Mesenchymal stem cell (in vitro differentiated cells and primary cell): ENCODE data around the gene PARN.

Experiments
- DNase-seq: peaks from one replicate; pipeline ENCODE4 v3.0.0-alpha.2; 2013
- H2AFZ ChIP-seq: one replicate; pipeline ENCODE4 v1.6.1; 2013; ENCODE audit warnings: low read depth, mild to moderate bottlenecking, control low read depth, inconsistent platforms, low read length, moderate library complexity
- H2AK5ac ChIP-seq: 2 replicates; pipeline ENCODE4 v1.6.1; 2013; ENCODE audit warnings: low read length, moderate library complexity, mild to moderate bottlenecking, inconsistent platforms; ENCODE audit not compliant: severe bottlenecking
- H2BK120ac ChIP-seq: one replicate; pipeline ENCODE4 v1.6.1; 2013; ENCODE audit warnings: low read depth, mild to moderate bottlenecking, inconsistent platforms, low read length, moderate library complexity
- H2BK12ac ChIP-seq, 2 experiments: one replicate each; pipeline ENCODE4 v1.6.1; 2013; ENCODE audit warnings: inconsistent platforms in 2 of 2, low read length in 2 of 2, mild to moderate bottlenecking in 2 of 2, moderate library complexity in 2 of 2, control low read depth in 1 of 2
- H2BK15ac ChIP-seq: one replicate; pipeline ENCODE4 v1.6.1; 2013; ENCODE audit warnings: mild to moderate bottlenecking, low read depth, inconsistent platforms; ENCODE audit not compliant: poor library complexity, severe bottlenecking
- H2BK5ac ChIP-seq: 2 replicates; pipeline ENCODE4 v1.6.1; 2013; ENCODE audit warnings: low read depth, mild to moderate bottlenecking, low read length, control low read depth, inconsistent platforms; ENCODE audit not compliant: poor library complexity, severe bottlenecking
- H3K14ac ChIP-seq, 2 experiments: one replicate each; pipeline ENCODE4 v1.6.1; 2013; ENCODE audit warnings: inconsistent platforms in 2 of 2, low read length in 2 of 2, control low read depth in 1 of 2, mild to moderate bottlenecking in 1 of 2, moderate library complexity in 1 of 2
- H3K18ac ChIP-seq, 2 experiments: one replicate each; pipeline ENCODE4 v1.6.1; 2013; ENCODE audit warnings: inconsistent platforms in 2 of 2, low read length in 2 of 2, control low read depth in 1 of 2, low read depth in 1 of 2, mild to moderate bottlenecking in 1 of 2
- H3K23ac ChIP-seq, 2 experiments: one replicate each; pipeline ENCODE4 v1.6.1; 2013; ENCODE audit warnings: inconsistent platforms in 2 of 2, low read length in 2 of 2, mild to moderate bottlenecking in 2 of 2, moderate library complexity in 2 of 2, control low read depth in 1 of 2
- H3K27ac ChIP-seq: 2 replicates; pipeline ENCODE4 v1.5.1; 2013; ENCODE audit warnings: mild to moderate bottlenecking, moderate library complexity, low read length, control low read depth, inconsistent platforms; ENCODE audit not compliant: poor library complexity, severe bottlenecking
- H3K27me3 ChIP-seq, 2 experiments: 2 replicates each; pipeline versions ENCODE4 v1.6.1 to v1.7.0; 2013; ENCODE audit warnings: low read length in 2 of 2, mild to moderate bottlenecking in 2 of 2, moderate library complexity in 2 of 2, control low read depth in 1 of 2, inconsistent platforms in 1 of 2; ENCODE audit not compliant: control insufficient read depth in 1 of 2, insufficient read depth in 1 of 2
- H3K36me3 ChIP-seq, 2 experiments: 2 replicates each; pipeline versions ENCODE4 v1.6.1 to v1.7.0; 2013; ENCODE audit warnings: low read length in 2 of 2, control low read depth in 1 of 2, inconsistent platforms in 1 of 2, low read depth in 1 of 2, mild to moderate bottlenecking in 1 of 2; ENCODE audit not compliant: insufficient read depth in 2 of 2, control insufficient read depth in 1 of 2
- H3K4ac ChIP-seq, 2 experiments: one replicate each; pipeline ENCODE4 v1.6.1; 2013; ENCODE audit warnings: inconsistent platforms in 2 of 2, low read length in 2 of 2, mild to moderate bottlenecking in 2 of 2, moderate library complexity in 2 of 2, control low read depth in 1 of 2, low read depth in 1 of 2
- H3K4me1 ChIP-seq: 2 replicates; pipeline ENCODE4 v1.6.1; 2013; ENCODE audit warnings: low read depth, low read length, control low read depth; ENCODE audit not compliant: control insufficient read depth, insufficient read depth
- H3K4me2 ChIP-seq: 2 replicates; pipeline ENCODE4 v1.6.1; 2013; ENCODE audit warnings: low read length, mild to moderate bottlenecking, inconsistent platforms; ENCODE audit not compliant: poor library complexity, severe bottlenecking
- H3K4me3 ChIP-seq, 2 experiments: 2 replicates each; pipeline versions ENCODE4 v1.5.1 to v1.7.0; 2013; ENCODE audit warnings: low read length in 2 of 2, mild to moderate bottlenecking in 2 of 2, control low read depth in 1 of 2, low read depth in 1 of 2; ENCODE audit not compliant: insufficient read depth in 1 of 2
- H3K79me1 ChIP-seq: replicated peaks from 2 replicates; pipeline ENCODE4 v1.6.1; 2013; ENCODE audit warnings: mild to moderate bottlenecking, control low read depth, low read length, inconsistent platforms; ENCODE audit not compliant: poor library complexity, severe bottlenecking
- H3K9ac ChIP-seq: 2 replicates; pipeline ENCODE4 v1.7.0; 2013; ENCODE audit warnings: mild to moderate bottlenecking, low read length, moderate library complexity
- H3K9me3 ChIP-seq: 2 replicates; pipeline ENCODE4 v1.7.0; 2013; ENCODE audit warnings: mild to moderate bottlenecking, low read length; ENCODE audit not compliant: control insufficient read depth
- H4K8ac ChIP-seq: one replicate; pipeline ENCODE4 v1.6.1; 2013; ENCODE audit warnings: inconsistent platforms, mild to moderate bottlenecking, low read length, moderate library complexity
- H4K91ac ChIP-seq: one replicate; pipeline ENCODE4 v1.6.1; 2013; ENCODE audit warnings: mild to moderate bottlenecking, low read length, inconsistent platforms
- WGBS: methylation state at CpG from one replicate; pipeline ENCODE4 v1.1.7; 2013; ENCODE audit warnings: mixed read lengths; 5-methylcytosine and 5-hydroxymethylcytosine counted together

PARN gene

DNA sequence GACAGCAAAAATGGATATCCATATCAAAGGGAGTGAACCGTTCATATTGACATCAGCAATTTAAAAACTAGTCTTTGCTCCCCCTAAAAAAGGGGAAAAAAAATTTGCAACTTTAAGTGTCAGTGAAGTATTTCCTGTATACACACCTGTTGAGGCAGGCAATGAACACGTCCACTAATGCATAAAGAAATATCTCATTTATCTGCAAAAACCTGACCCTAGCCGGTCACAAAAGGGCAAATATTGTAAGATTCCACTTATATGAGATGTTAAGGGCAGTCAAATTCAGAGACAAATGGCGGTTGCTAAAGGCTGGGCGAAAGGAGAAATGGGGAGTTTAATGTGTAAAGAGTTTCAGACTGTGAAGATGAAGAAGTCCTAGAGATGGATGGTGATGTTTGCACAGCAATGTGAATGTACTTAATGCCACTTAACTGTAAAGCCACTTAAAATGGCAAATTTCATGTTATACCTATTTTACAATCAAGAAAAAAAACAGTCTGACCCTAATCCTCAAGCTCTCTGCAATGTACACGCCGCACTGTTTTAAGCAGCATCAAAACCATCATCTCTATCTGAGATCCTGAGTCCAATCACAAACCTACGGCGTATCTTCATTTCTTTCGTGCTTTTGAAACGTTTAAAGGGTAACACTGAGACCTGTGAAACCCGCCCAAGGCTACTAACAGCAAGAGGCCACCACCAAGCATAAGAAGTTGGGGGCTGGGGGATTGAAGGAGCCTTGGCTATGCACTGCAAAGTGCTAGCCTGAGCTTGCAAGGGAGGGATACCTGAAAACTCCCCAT lies 1.1 kb downstream of the PARN start:
- peak overlapping the region; percentile 49 for H3K27ac ChIP-seq
- no peak overlapping the region for H2BK15ac ChIP-seq
- peak overlapping the region; percentile 99 for H3K9ac ChIP-seq
- H3K14ac ChIP-seq, result no peak overlapping the region
- no peak overlapping the region for H4K8ac ChIP-seq
- H2AK5ac ChIP-seq, result no peak overlapping the region
- peaks cover 16 to 42% of the 10 kb centered on the region in 2 experiments for H3K36me3 ChIP-seq
- WGBS, result 64% methylated on average over 11 of the region's 12 CpGs
- peaks cover 5% of the 10 kb centered on the region for H3K4me1 ChIP-seq
- peak overlapping the region in 1 of 2 experiments; percentile 64 for H3K4ac ChIP-seq
- no peaks in the 10 kb centered on the region for H3K9me3 ChIP-seq
- no peak overlapping the region for H4K91ac ChIP-seq
- H3K4me3 ChIP-seq, result peak overlapping the region; percentile 86 to 92
- H2BK5ac ChIP-seq, result no peak overlapping the region
- DNase-seq, result no peak
- H3K79me1 ChIP-seq, result peaks cover 22% of the 10 kb centered on the region
- H2AFZ ChIP-seq, result peak overlapping the region; percentile 24
- no peak overlapping the region for H2BK12ac ChIP-seq
- no peak overlapping the region for H3K23ac ChIP-seq
- no peak overlapping the region for H2BK120ac ChIP-seq
- H3K18ac ChIP-seq, result no peak overlapping the region
- no peaks in the 10 kb centered on the region for H3K27me3 ChIP-seq
- H3K4me2 ChIP-seq, result peak overlapping the region; percentile 87

DNA sequence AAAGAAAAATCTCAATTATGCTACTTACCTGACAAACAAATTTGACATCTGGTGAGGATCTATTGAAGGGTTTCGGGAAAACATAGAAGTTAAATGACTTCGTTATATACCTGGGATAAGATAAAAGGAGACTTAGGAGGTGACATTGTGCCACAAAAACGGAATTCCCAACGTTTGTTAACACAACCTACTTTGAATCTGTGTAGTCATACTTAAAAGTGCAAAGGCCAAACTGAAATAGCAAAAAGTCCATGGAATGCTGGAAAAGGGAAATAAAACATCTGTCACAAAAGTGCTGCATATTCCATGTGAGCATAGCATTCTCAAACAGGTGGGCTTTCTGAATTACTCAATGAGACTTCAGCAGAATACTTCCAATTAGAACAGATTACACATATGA lies 3.0 kb downstream of the PARN start:
- Histone ChIP-seq H3K14ac (no peak overlapping the region), H3K23ac (no peak overlapping the region), H2BK12ac (no peak overlapping the region), H3K36me3 (peaks cover 25 to 59% of the 10 kb centered on the region in 2 experiments), H3K4me1 (peaks cover 3% of the 10 kb centered on the region), H2BK15ac (no peak overlapping the region), H3K4ac (no peak overlapping the region), H3K9ac (no peak overlapping the region), H3K27me3 (no peaks in the 10 kb centered on the region), H3K18ac (no peak overlapping the region), H3K27ac (no peak overlapping the region), H2AFZ (no peak overlapping the region), H2BK120ac (no peak overlapping the region), H3K9me3 (no peaks in the 10 kb centered on the region), H3K4me2 (no peak overlapping the region), H3K79me1 (peaks cover 21% of the 10 kb centered on the region), H2AK5ac (no peak overlapping the region), H2BK5ac (no peak overlapping the region), H3K4me3 (no peak overlapping the region), H4K91ac (no peak overlapping the region), H4K8ac (no peak overlapping the region)
- WGBS, result 99% methylated on average over 4 of the region's 4 CpGs
- DNase-seq, result peak; percentile 19

DNA sequence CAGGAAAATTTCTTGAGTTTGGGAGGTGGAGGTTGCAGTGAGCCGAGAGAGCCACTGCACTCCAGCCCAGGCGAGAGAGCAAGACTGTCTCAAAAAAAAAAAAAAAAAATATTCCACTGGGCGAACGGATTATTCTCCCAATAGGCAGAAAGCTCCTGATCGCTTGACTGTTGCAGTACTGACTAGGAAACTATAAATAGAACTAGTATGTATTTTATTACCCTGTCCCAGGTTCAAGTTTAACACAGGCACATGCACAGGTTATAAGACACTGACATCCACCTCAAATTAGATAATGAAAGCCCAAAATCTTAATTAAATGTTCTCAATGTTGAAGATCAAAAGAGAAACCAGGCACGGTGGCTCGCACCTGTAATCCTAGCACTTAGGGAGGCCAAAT lies 11.5 kb downstream of the PARN start:
- no peak overlapping the region for H2BK5ac ChIP-seq
- H4K8ac ChIP-seq, result no peak overlapping the region

DNA sequence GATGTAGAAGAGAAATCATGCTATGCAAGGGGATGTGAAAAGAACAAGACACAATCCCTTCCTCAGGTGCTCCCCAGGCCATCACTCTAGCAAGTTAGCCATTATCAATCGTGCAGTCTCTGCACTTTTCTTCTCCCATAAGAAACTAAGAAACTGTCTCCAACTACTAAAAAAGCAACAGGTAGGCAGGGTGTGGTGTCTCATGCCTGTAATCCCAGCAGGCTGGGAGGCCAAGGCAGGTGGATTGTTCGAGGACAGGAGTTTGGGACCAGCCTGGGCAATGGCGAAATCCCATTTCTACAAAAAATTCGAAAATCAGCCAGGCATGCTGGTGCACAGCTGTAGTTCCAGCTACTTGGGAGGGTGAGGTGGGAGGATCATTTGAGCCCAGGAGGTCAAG lies 13.8 kb downstream of the PARN start:
- Histone ChIP-seq H3K4me2 (no peak overlapping the region), H3K36me3 (peaks cover 43 to 73% of the 10 kb centered on the region in 2 experiments), H4K91ac (no peak overlapping the region)

More for the DNA sequence above, 11.5 kb downstream of the PARN start:
- Histone ChIP-seq H3K4me2 (no peak overlapping the region), H2BK120ac (no peak overlapping the region), H3K23ac (no peak overlapping the region), H4K91ac (no peak overlapping the region), H3K36me3 (peaks cover 43 to 82% of the 10 kb centered on the region in 2 experiments), H3K4ac (no peak overlapping the region), H3K79me1 (peaks cover 9% of the 10 kb centered on the region), H3K9ac (no peak overlapping the region), H3K4me1 (no peaks in the 10 kb centered on the region), H3K9me3 (no peaks in the 10 kb centered on the region), H2BK15ac (no peak overlapping the region), H2BK12ac (no peak overlapping the region), H3K27ac (no peak overlapping the region), H2AK5ac (no peak overlapping the region), H2AFZ (no peak overlapping the region), H3K27me3 (no peaks in the 10 kb centered on the region), H3K4me3 (no peak overlapping the region), H3K18ac (no peak overlapping the region), H3K14ac (no peak overlapping the region)
- DNase-seq, result no peak
- 96% methylated on average over 3 of the region's 7 CpGs for WGBS

More for the DNA sequence above, 13.8 kb downstream of the PARN start:
- Histone ChIP-seq H3K4me3 (no peak overlapping the region), H3K23ac (no peak overlapping the region), H3K14ac (no peak overlapping the region), H2AK5ac (no peak overlapping the region), H3K27me3 (no peaks in the 10 kb centered on the region), H3K27ac (no peak overlapping the region), H2BK120ac (no peak overlapping the region), H2BK5ac (no peak overlapping the region), H2AFZ (no peak overlapping the region), H3K4me1 (no peaks in the 10 kb centered on the region), H3K4ac (no peak overlapping the region), H3K18ac (no peak overlapping the region), H3K79me1 (peaks cover 13% of the 10 kb centered on the region), H3K9me3 (no peaks in the 10 kb centered on the region), H2BK15ac (no peak overlapping the region), H3K9ac (no peak overlapping the region), H4K8ac (no peak overlapping the region), H2BK12ac (no peak overlapping the region)
- 97% methylated on average over 4 of the region's 4 CpGs for WGBS
- DNase-seq, result no peak
